GM12878 (cell line): ENCODE results near the gene ADAP1. TPM values are rescaled to one million over a fixed set of nuclear protein-coding genes. Genes with fewer than 3 reads are reported as not detected.

ENCODE experiments used
- ATAC-seq: fragments of 200-7000 bp; cut with Tn5 transposase; 3 replicates; pipeline ENCODE4 v1.9.1; 2020; ENCODE audit warnings: mild to moderate bottlenecking, moderate library complexity
- BruUV-seq: library from RNA; stranded (reverse); fragments of 400-500 nt; replicated peaks from 2 replicates; lab custom pipeline; 2021; lab: Mats Ljungman, UMichigan
- CTCF ChIA-PET: fragments of 300-600 bp; sonication (Branson Sonifier 250); formaldehyde crosslinking; extraction: SDS; loops from one replicate; lab custom pipeline; 2021; ENCODE audit warnings: inconsistent platforms; lab: Yijun Ruan, JAX
- POLR2A ChIA-PET: fragments of 350-600 bp; formaldehyde crosslinking; extraction: SDS; loops from one replicate; lab custom pipeline; 2021; ENCODE audit warnings: inconsistent platforms; lab: Charles Lee
- RAD21 ChIA-PET: fragments of 300-600 bp; sonication (Branson Sonifier 250); formaldehyde crosslinking; loops from one replicate; lab custom pipeline; 2023; ENCODE audit warnings: antibody characterized with exemption; ENCODE audit not compliant: unreplicated experiment; lab: Charles Lee
- SMC1A ChIA-PET: fragments of 300-600 bp; sonication (Branson Sonifier 250); formaldehyde crosslinking; loops from one replicate; lab custom pipeline; 2023; ENCODE audit not compliant: unreplicated experiment, uncharacterized antibody; lab: Charles Lee
- DNase-seq: peaks from one replicate; pipeline ENCODE4 v3.0.0-alpha.2; 2011; ENCODE audit warnings: low read depth, low spot score
- FAIRE-seq: peaks from 3 replicates; lab custom pipeline; 2011; peaks lifted over from hg19 to GRCh38; lab: Jason Lieb, UNC
- H2AFZ ChIP-seq: 2 replicates; pipeline ENCODE4 v1.6.0; 2011; ENCODE audit warnings: low read depth, low read length, control low read depth; ENCODE audit not compliant: control insufficient read depth
- H3K27ac ChIP-seq: 2 replicates; pipeline ENCODE4 v1.5.1; 2011; ENCODE audit warnings: control low read depth; ENCODE audit not compliant: control insufficient read depth, insufficient read depth
- H3K27me3 ChIP-seq, 2 experiments: replicated peaks in 1 of 2; 2 replicates each; pipeline versions ENCODE4 v1.6.0 to v1.6.1; 2011; ENCODE audit warnings: low read length in 1 of 2; ENCODE audit not compliant: control insufficient read depth in 2 of 2, insufficient read depth in 2 of 2
- H3K36me3 ChIP-seq, 2 experiments: 2 replicates each; pipeline ENCODE4 v1.5.1; 2011; ENCODE audit warnings: low read length in 1 of 2; ENCODE audit not compliant: control insufficient read depth in 2 of 2, insufficient read depth in 2 of 2
- H3K4me1 ChIP-seq: 2 replicates; pipeline ENCODE4 v1.6.1; 2011; ENCODE audit warnings: mild to moderate bottlenecking, low read length, moderate library complexity, mixed read lengths; ENCODE audit not compliant: control insufficient read depth, insufficient read depth
- H3K4me2 ChIP-seq: 2 replicates; pipeline ENCODE4 v1.6.0; 2011; ENCODE audit warnings: control low read depth; ENCODE audit not compliant: control insufficient read depth, insufficient read depth
- H3K4me3 ChIP-seq: fragments of 200-600 bp; sonication (generic); 2 replicates; pipeline ENCODE4 v1.5.1; 2016
- H3K79me2 ChIP-seq: 2 replicates; pipeline ENCODE4 v1.6.0; 2011; ENCODE audit warnings: low read length; ENCODE audit not compliant: control insufficient read depth, insufficient read depth
- H3K9ac ChIP-seq: 2 replicates; pipeline ENCODE4 v1.8.0; 2011; ENCODE audit warnings: low read length, control low read depth, mixed read lengths; ENCODE audit not compliant: control insufficient read depth, insufficient read depth
- H3K9me3 ChIP-seq: replicated peaks from 3 replicates; pipeline ENCODE4 v1.5.1; 2011; ENCODE audit warnings: mild to moderate bottlenecking, low read length; ENCODE audit not compliant: control insufficient read depth, insufficient read depth
- H4K20me1 ChIP-seq: 2 replicates; pipeline ENCODE4 v1.6.0; 2011; ENCODE audit not compliant: control insufficient read depth, insufficient read depth
- CEBPB ChIP-seq, 2 experiments: fragments of 150-350 bp in 1 of 2; IDR thresholded peaks; 2 replicates each; pipeline ENCODE4 v1.6.1; 2012 to 2014; ENCODE audit warnings: low read depth in 2 of 2, low read length in 2 of 2, borderline replicate concordance in 1 of 2, inconsistent platforms in 1 of 2
- EED ChIP-seq: sonication (generic); IDR thresholded peaks from 2 replicates; pipeline ENCODE4 v1.6.1; 2016; ENCODE audit warnings: antibody characterized with exemption, low read depth
- EGR1 ChIP-seq, 2 experiments: IDR thresholded peaks; 1 replicate in 1 of 2; 2 replicates in 1 of 2; pipeline ENCODE4 v1.6.1; 2011 to 2012; ENCODE audit warnings: low read depth in 2 of 2, low read length in 2 of 2, borderline replicate concordance in 1 of 2, mild to moderate bottlenecking in 1 of 2, moderate library complexity in 1 of 2
- HDAC2 ChIP-seq: fragments of 200-600 bp; sonication (generic); IDR thresholded peaks from 2 replicates; pipeline ENCODE4 v1.6.1; 2017
- LARP7 ChIP-seq: fragments of 450-650 bp; IDR thresholded peaks from 2 replicates; pipeline ENCODE4 v1.6.1; 2017; ENCODE audit warnings: mild to moderate bottlenecking
- PAX5 ChIP-seq: IDR thresholded peaks from 2 replicates; pipeline ENCODE4 v1.6.1; 2011; ENCODE audit warnings: low read depth, low read length, borderline replicate concordance
- PBX3 ChIP-seq: IDR thresholded peaks from 2 replicates; pipeline ENCODE4 v1.6.1; 2011; ENCODE audit warnings: mild to moderate bottlenecking, low read depth, low read length, moderate library complexity; ENCODE audit not compliant: insufficient replicate concordance
- PKNOX1 ChIP-seq: fragments of 450-650 bp; IDR thresholded peaks from 2 replicates; pipeline ENCODE4 v1.6.1; 2016; ENCODE audit warnings: mild to moderate bottlenecking
- RBBP5 ChIP-seq: fragments of 200-600 bp; sonication (generic); conservative IDR thresholded peaks from 2 replicates; pipeline ENCODE4 v1.6.1; 2016
- REST ChIP-seq: IDR thresholded peaks from 2 replicates; pipeline ENCODE4 v1.6.1; 2012; ENCODE audit warnings: mild to moderate bottlenecking, low read depth, low read length
- TARDBP ChIP-seq: IDR thresholded peaks from 2 replicates; pipeline ENCODE4 v1.6.1; 2016; ENCODE audit warnings: borderline replicate concordance
- ZBED1 ChIP-seq: IDR thresholded peaks from 2 replicates; pipeline ENCODE4 v1.6.1; 2016; ENCODE audit warnings: borderline replicate concordance
- ZNF384 ChIP-seq: IDR thresholded peaks from 2 replicates; pipeline ENCODE4 v1.6.1; 2012; ENCODE audit warnings: low read depth, mild to moderate bottlenecking, low read length, improper control_type of control experiment, borderline replicate concordance
- ZNF687 ChIP-seq: fragments of 450-650 bp; IDR thresholded peaks from 2 replicates; pipeline ENCODE4 v1.6.1; 2017; ENCODE audit warnings: mild to moderate bottlenecking, moderate library complexity
- WGBS: methylation state at CpG from one replicate; pipeline ENCODE4 v1.1.6; 2016; ENCODE audit warnings: low lambda C conversion rate; ENCODE audit not compliant: insufficient replicate concordance, insufficient coverage; ENCODE audit errors: missing lambda C conversion rate; 5-methylcytosine and 5-hydroxymethylcytosine counted together
- in situ Hi-C: fragments of 300-500 bp; cut with MboI; formaldehyde crosslinking; loops from 9 replicates; pipeline ENCODE4 v1.14.3; 2018; ENCODE audit warnings: mixed read lengths
- intact Hi-C: fragments of 100-400 bp; cut with micrococcal nuclease; formaldehyde crosslinking; loops from one replicate; pipeline ENCODE4 v1.14.2; 2022; ENCODE audit not compliant: unreplicated experiment
- polyA plus RNA-seq, 11 experiments: library from polyadenylated mRNA; depleted of rRNA in 4 of 11; unstranded in 6 of 11; stranded (reverse) in 5 of 11; fragments of >200 nt; fragmentation: Nextera tagmentation in 4 of 11; fragmentation: Illumina TruSeq in 1 of 11; extraction: Ambion mirVana in 4 of 11; extraction: Trizol in 1 of 11; gene quantifications; 1 replicate in 1 of 11; 2 replicates in 10 of 11; pipeline versions ENCODE4 v1.2.1 to v1.2.3, GENCODE V29; 2011 to 2016; ENCODE audit warnings: inconsistent platforms in 2 of 11, missing spikeins in 2 of 11, low read depth in 1 of 11
- total RNA-seq, 4 experiments: library from RNA; depleted of rRNA in 3 of 4; stranded (reverse); fragments of >200 nt in 3 of 4; fragmentation: Illumina TruSeq in 1 of 4; extraction: Trizol in 1 of 4; gene quantifications; 2 replicates each; pipeline versions ENCODE4 v1.2.1 to v1.2.3, GENCODE V29; 2013 to 2021

ADAP1 gene
- total and polyA plus RNA-seq, 10 of the 15 experiments (the other 5 are each of a cell fraction or from before 2014, with no cell fraction given) = 0.22 to 44.2 (median 22.0) TPM; not detected in 1

- H3K27me3 ChIP-seq = no peaks in the 10 kb centered on the region
- FAIRE-seq = no peak
- no peak overlapping the region; the same call in 1 of the 2 replicates for H3K4me3 ChIP-seq
- H3K4me2 ChIP-seq = peak overlapping the region; percentile 87; the same call in 1 of the 2 replicates
- no peak for DNase-seq
- peak; percentile 3 for ATAC-seq
- 50% methylated on average over 11 of the region's 11 CpGs for WGBS
- no peak overlapping the region for H2AFZ ChIP-seq
- H3K9ac ChIP-seq = no peak overlapping the region
- intact Hi-C loops (loop anchor here (1.0 kb wide), 2 partner anchors 26 to 40 kb away; no protein-coding TSS in a partner anchor), in situ Hi-C loops (no loop called here)
- ChIA-PET SMC1A (interaction anchor here (0.9 to 4.2 kb wide), 11 partner anchors 11 to 176 kb away, joined by 3 to 31 read pairs (median 7); partner anchors contain the start of gene ADAP1), POLR2A (interaction anchor here (0.5 to 1.9 kb wide), 5 partner anchors 12 to 64 kb away, joined by 3 to 13 read pairs (median 9); no protein-coding TSS in a partner anchor), CTCF (interaction anchor here (0.8 to 3.9 kb wide), 10 partner anchors 12 to 158 kb away, joined by 3 to 31 read pairs (median 8); partner anchors contain the start of gene ADAP1), RAD21 (interaction anchor here (0.6 to 3.1 kb wide), 16 partner anchors 8 to 267 kb away, joined by 3 to 20 read pairs (median 8); no protein-coding TSS in a partner anchor)
- H3K79me2 ChIP-seq = no peaks in the 10 kb centered on the region; the same call in none of the 2 replicates
- no peaks in the 10 kb centered on the region for H3K9me3 ChIP-seq
- no TSS peak for BruUV-seq
- peaks cover 0 to 5% of the 10 kb centered on the region in 2 experiments; a peak in 2 of 4 replicates for H3K36me3 ChIP-seq
- no peaks in the 10 kb centered on the region for H4K20me1 ChIP-seq
- H3K27ac ChIP-seq = peak overlapping the region; percentile 22
- H3K4me1 ChIP-seq = peaks cover 16% of the 10 kb centered on the region
- TF ChIP-seq REST (no peak), TARDBP (no peak), ZNF687 (no peak), ZNF384 (no peak), ZBED1 (no peak), EED (no peak), LARP7 (0 out of 2 replicates have a peak, but pooled peaks have one; percentile 9), CEBPB (IDR thresholded peaks at IDR 0.05; ENCODE audit: borderline replicate concordance in 1 of 2, low read depth in 2 of 2, low read length in 2 of 2) (no peak), PKNOX1 (peak; percentile 91), EGR1 (IDR thresholded peaks at IDR 0.05; ENCODE audit: borderline replicate concordance in 1 of 2, low read depth in 2 of 2, low read length in 2 of 2) (no peak), RBBP5 (no peak), PBX3 (peak; percentile 70), PAX5 (no peak), HDAC2 (no peak)
Measured at GRCh38 chr7:910441-910861, 44.0 kb downstream of the ADAP1 start.
